Measurements from ENCODE around the gene NEK2. TPM values are rescaled to one million over a fixed set of nuclear protein-coding genes. Genes with fewer than 3 reads are reported as not detected.
A peak's percentile ranks its signal among the peaks of the same experiment; 100 is the strongest.
"Not testable (repeated sequence)": the region's sequence is repeated elsewhere in the genome, so short reads cannot be mapped to it uniquely, and the experiment has no call there.

The NEK2 gene
- total RNA-seq, 1 experiment from 2014 or later = 60.5 TPM

DNA sequence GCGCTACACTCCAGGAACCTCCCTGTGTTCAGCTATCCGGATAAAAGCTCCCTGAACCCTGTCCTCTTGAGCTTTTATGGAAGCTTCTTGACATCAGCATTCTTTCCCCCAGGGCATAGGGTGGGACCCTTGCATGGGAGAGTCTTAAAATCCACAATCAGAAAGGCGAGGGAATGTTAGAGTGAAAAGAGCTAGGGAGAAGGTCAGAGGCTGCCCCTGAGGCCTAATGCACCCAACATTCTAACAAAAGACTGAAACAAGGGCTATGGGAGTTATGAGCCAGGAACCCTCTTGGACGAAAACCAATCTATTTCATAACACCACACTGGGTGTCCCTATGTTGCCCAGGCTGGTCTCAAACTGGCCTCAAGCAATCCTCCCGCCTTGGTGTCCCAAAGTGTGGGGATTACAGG, 36.7 kb downstream of the NEK2 start:
- peak; percentile 70 to 96 for DNase-seq
- no TSS peak for BruUV-seq (replicated peaks)
- H3K4me3 ChIP-seq = 0 out of 2 replicates have a peak overlapping the region, but pooled peaks have one; percentile 42
- CTCF ChIA-PET = interaction anchor here (0.6 to 1.4 kb wide), 4 partner anchors 37 to 187 kb away, joined by 3 to 5 read pairs (median 3); no protein-coding TSS in a partner anchor
- H4K20me1 ChIP-seq (ENCODE audit: insufficient read depth) = no peaks in the 10 kb centered on the region
- peak overlapping the region; percentile 95 for H3K27ac ChIP-seq
- no peaks in the 10 kb centered on the region for H3K79me2 ChIP-seq (ENCODE audit: low read depth)
- H3K4me1 ChIP-seq (replicated peaks; ENCODE audit: insufficient read depth) = peaks cover 80% of the 10 kb centered on the region
- no peaks in the 10 kb centered on the region for H3K36me3 ChIP-seq (ENCODE audit: low read depth)
- intact Hi-C loops (cut with micrococcal nuclease; ENCODE audit: unreplicated experiment) = loop anchor here (2.0 kb wide), 1 partner anchor 60 kb away; the partner anchor contains the start of gene SLC30A1
- POLR2A ChIA-PET (ENCODE audit: unreplicated experiment) = interaction anchor here (0.5 to 0.9 kb wide), 5 partner anchors 32 to 907 kb away, joined by 3 to 8 read pairs (median 5); no protein-coding TSS in a partner anchor
- no peaks in the 10 kb centered on the region for H3K9me2 ChIP-seq (ENCODE audit: insufficient read depth)
- H3F3A ChIP-seq (ENCODE audit: insufficient read depth, low read depth) = peaks cover 73% of the 10 kb centered on the region
- TF ChIP-seq, protein P1, sequence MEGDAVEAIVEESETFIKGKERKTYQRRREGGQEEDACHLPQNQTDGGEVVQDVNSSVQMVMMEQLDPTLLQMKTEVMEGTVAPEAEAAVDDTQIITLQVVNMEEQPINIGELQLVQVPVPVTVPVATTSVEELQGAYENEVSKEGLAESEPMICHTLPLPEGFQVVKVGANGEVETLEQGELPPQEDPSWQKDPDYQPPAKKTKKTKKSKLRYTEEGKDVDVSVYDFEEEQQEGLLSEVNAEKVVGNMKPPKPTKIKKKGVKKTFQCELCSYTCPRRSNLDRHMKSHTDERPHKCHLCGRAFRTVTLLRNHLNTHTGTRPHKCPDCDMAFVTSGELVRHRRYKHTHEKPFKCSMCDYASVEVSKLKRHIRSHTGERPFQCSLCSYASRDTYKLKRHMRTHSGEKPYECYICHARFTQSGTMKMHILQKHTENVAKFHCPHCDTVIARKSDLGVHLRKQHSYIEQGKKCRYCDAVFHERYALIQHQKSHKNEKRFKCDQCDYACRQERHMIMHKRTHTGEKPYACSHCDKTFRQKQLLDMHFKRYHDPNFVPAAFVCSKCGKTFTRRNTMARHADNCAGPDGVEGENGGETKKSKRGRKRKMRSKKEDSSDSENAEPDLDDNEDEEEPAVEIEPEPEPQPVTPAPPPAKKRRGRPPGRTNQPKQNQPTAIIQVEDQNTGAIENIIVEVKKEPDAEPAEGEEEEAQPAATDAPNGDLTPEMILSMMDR (conservative IDR thresholded peaks at IDR 0.05) = no peak
- TF ChIP-seq EZH2 (IDR thresholded peaks at IDR 0.05; ENCODE audit: low read depth) = no peak
- 0 out of 2 replicates have a peak overlapping the region, but pooled peaks have one; percentile 12 for H2AFZ ChIP-seq
- H3K4me2 ChIP-seq = peak overlapping the region; percentile 71
- H3K9me3 ChIP-seq (ENCODE audit: insufficient read depth, low read depth) = no peaks in the 10 kb centered on the region
- H3K27me3 ChIP-seq (ENCODE audit: insufficient read depth, low read depth) = no peaks in the 10 kb centered on the region

- ChIA-PET POLR2A (ENCODE audit: unreplicated experiment) (interaction anchor here (0.5 to 0.9 kb wide), 3 partner anchors 37 to 256 kb away, joined by 3 to 8 read pairs (median 5); no protein-coding TSS in a partner anchor), CTCF (interaction anchor here (0.7 to 1.4 kb wide), 5 partner anchors 8 to 94 kb away, joined by 3 to 5 read pairs (median 3); no protein-coding TSS in a partner anchor)
- no peak for DNase-seq
- no peaks in the 10 kb centered on the region for H4K20me1 ChIP-seq (ENCODE audit: insufficient read depth)
- intact Hi-C loops (cut with micrococcal nuclease; ENCODE audit: unreplicated experiment) = loop anchor here (2.0 kb wide), 1 partner anchor 59 kb away; the partner anchor contains the start of gene SLC30A1
- peaks cover 68% of the 10 kb centered on the region for H3F3A ChIP-seq (ENCODE audit: insufficient read depth, low read depth)
- H3K9me3 ChIP-seq (ENCODE audit: insufficient read depth, low read depth) = no peaks in the 10 kb centered on the region
- no peak overlapping the region for H3K4me3 ChIP-seq
- no peaks in the 10 kb centered on the region for H3K9me2 ChIP-seq (ENCODE audit: insufficient read depth)
- H3K4me2 ChIP-seq = peak overlapping the region; percentile 71
- peaks cover 80% of the 10 kb centered on the region for H3K4me1 ChIP-seq (replicated peaks; ENCODE audit: insufficient read depth)
- TF ChIP-seq, protein P1 (conservative IDR thresholded peaks at IDR 0.05) = no peak
- TF ChIP-seq EZH2 (IDR thresholded peaks at IDR 0.05; ENCODE audit: low read depth) = no peak
- no peaks in the 10 kb centered on the region for H3K79me2 ChIP-seq (ENCODE audit: low read depth)
- H3K27me3 ChIP-seq (ENCODE audit: insufficient read depth, low read depth) = no peaks in the 10 kb centered on the region
- BruUV-seq (replicated peaks) = no TSS peak
- no peaks in the 10 kb centered on the region for H3K36me3 ChIP-seq (ENCODE audit: low read depth)
- no peak overlapping the region for H2AFZ ChIP-seq
- H3K27ac ChIP-seq = peak overlapping the region; percentile 95
Observed at GRCh38 chr1:211638246-211638645, 37.2 kb downstream of the NEK2 start.

DNA sequence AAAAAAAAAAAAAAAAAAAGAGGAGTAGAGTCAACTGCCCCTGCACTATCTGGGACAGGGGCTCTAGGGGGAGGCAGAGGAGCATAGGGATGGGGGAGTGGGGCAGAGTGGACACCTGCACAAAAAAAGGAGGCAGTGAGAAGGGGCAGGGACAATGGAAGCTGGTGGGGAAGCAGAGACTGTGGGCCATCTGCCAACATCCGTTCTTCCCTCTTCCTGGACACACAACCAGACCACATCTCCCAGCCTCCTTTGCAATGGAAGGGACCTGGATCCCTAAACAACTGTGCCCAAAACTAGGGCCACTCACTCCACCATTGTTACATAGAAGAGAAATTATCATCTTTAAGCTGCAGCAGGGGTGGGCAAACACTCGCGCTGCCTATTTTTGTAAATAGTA, 38.4 kb downstream of the NEK2 start:
- Histone ChIP-seq H3K9me2 (ENCODE audit: insufficient read depth) (no peaks in the 10 kb centered on the region), H3K4me1 (replicated peaks; ENCODE audit: insufficient read depth) (peaks cover 75% of the 10 kb centered on the region), H3K79me2 (ENCODE audit: low read depth) (no peaks in the 10 kb centered on the region), H3K36me3 (ENCODE audit: low read depth) (no peaks in the 10 kb centered on the region), H3K27ac (peak overlapping the region; percentile 95), H2AFZ (no peak overlapping the region), H3K4me3 (no peak overlapping the region), H3K9me3 (ENCODE audit: insufficient read depth, low read depth) (no peaks in the 10 kb centered on the region), H3F3A (ENCODE audit: insufficient read depth, low read depth) (peaks cover 57% of the 10 kb centered on the region), H3K27me3 (ENCODE audit: insufficient read depth, low read depth) (no peaks in the 10 kb centered on the region), H3K4me2 (peak overlapping the region; percentile 71; the same call in 1 of the 2 replicates), H4K20me1 (ENCODE audit: insufficient read depth) (no peaks in the 10 kb centered on the region)
- no peak for DNase-seq
- POLR2A ChIA-PET (ENCODE audit: unreplicated experiment) = no interaction called here
- intact Hi-C loops (cut with micrococcal nuclease; ENCODE audit: unreplicated experiment) = no loop called here
- no TSS peak for BruUV-seq (replicated peaks)
- TF ChIP-seq, protein P1 (conservative IDR thresholded peaks at IDR 0.05) = no peak
- no peak for TF ChIP-seq EZH2 (IDR thresholded peaks at IDR 0.05; ENCODE audit: low read depth)
- CTCF ChIA-PET = interaction anchor here (0.7 kb wide), 1 partner anchor 18 kb away, joined by 11 read pairs; no protein-coding TSS in a partner anchor

GRCh38 chr1:211636575-211637029, 38.8 kb downstream of the NEK2 start:
- Histone ChIP-seq H3K4me2 (peak overlapping the region; percentile 71; the same call in 1 of the 2 replicates), H3F3A (ENCODE audit: insufficient read depth, low read depth) (peaks cover 55% of the 10 kb centered on the region), H3K27ac (peak overlapping the region; percentile 95), H3K4me1 (replicated peaks; ENCODE audit: insufficient read depth) (peaks cover 73% of the 10 kb centered on the region)
- CTCF ChIA-PET = interaction anchor here (0.7 kb wide), 1 partner anchor 19 kb away, joined by 11 read pairs; no protein-coding TSS in a partner anchor
- H3K9me3 ChIP-seq (ENCODE audit: insufficient read depth, low read depth); BruUV-seq (replicated peaks); H3K36me3 ChIP-seq (ENCODE audit: low read depth); H3K9me2 ChIP-seq (ENCODE audit: insufficient read depth); intact Hi-C loops (cut with micrococcal nuclease; ENCODE audit: unreplicated experiment); H4K20me1 ChIP-seq (ENCODE audit: insufficient read depth); H3K27me3 ChIP-seq (ENCODE audit: insufficient read depth, low read depth); H3K79me2 ChIP-seq (ENCODE audit: low read depth); H2AFZ ChIP-seq; H3K4me3 ChIP-seq: not testable (repeated sequence)
- POLR2A ChIA-PET (ENCODE audit: unreplicated experiment) = interaction anchor here (0.6 kb wide), 1 partner anchor 63 kb away, joined by 4 read pairs; no protein-coding TSS in a partner anchor
- peak; percentile 84 to 93 for DNase-seq

All from PC-9 (cell line).